Uterus (tissue), 2 donors: ENCODE results near the gene PRR3.

Experiments used
- CTCF ChIP-seq, 4 experiments: fragments of 200-600 bp in 2 of 4; fragments of 450-650 bp in 2 of 4; sonication (generic) in 2 of 4; IDR thresholded peaks; one replicate each; pipeline ENCODE4 v1.5.1; 2016 to 2019; ENCODE audit warnings: antibody characterized with exemption in 4 of 4, mild to moderate bottlenecking in 2 of 4, moderate library complexity in 1 of 4
- POLR2A ChIP-seq, 2 donors: fragments of 450-650 bp; IDR thresholded peaks; one replicate each; pipeline ENCODE4 v1.6.1; 2016; ENCODE audit warnings: antibody characterized with exemption in 2 of 2, mild to moderate bottlenecking in 1 of 2, moderate library complexity in 1 of 2

- TF ChIP-seq CTCF (IDR thresholded peaks at IDR 0.05) (no peak), POLR2A (IDR thresholded peaks at IDR 0.05) (no peak)
Measured at GRCh38 chr6:30557683-30557981, 537 bp downstream of the PRR3 start.
